B cell (primary cell): ENCODE data around the gene CDAN1.
"Not testable (repeated sequence)": the region's sequence is repeated elsewhere in the genome, so short reads cannot be mapped to it uniquely, and the experiment has no call there.

Source experiments
- EZH2 ChIP-seq: IDR thresholded peaks from 2 replicates; pipeline ENCODE4 v1.6.1; 2012; ENCODE audit warnings: borderline replicate concordance, low read depth, mild to moderate bottlenecking, moderate library complexity, low read length; ENCODE audit not compliant: insufficient read depth, poor library complexity, severe bottlenecking
- TF ChIP-seq, protein P1 (sequence below): fragments of 200-600 bp; IDR thresholded peaks from one replicate; pipeline ENCODE4 v1.8.0; 2022; ENCODE audit warnings: antibody characterized with exemption, mild to moderate bottlenecking

DNA sequence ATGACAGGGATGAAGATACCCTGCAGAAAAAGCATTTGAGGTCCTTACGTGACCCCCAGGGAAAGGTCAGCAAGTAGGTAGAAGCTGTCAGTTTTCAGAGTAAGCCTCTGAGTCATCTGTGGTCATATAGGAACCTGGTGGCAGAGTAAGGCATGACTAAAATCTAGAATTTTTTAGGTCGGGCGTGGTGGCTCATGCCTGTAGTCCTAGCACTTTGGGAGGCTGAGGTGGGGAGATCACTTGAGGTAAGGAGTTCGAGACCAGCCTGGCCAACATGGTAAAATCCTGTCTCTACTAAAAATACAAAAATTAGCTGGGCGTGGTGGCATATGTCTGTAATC, 56.8 kb downstream of the CDAN1 start:
- TF ChIP-seq, protein P1, sequence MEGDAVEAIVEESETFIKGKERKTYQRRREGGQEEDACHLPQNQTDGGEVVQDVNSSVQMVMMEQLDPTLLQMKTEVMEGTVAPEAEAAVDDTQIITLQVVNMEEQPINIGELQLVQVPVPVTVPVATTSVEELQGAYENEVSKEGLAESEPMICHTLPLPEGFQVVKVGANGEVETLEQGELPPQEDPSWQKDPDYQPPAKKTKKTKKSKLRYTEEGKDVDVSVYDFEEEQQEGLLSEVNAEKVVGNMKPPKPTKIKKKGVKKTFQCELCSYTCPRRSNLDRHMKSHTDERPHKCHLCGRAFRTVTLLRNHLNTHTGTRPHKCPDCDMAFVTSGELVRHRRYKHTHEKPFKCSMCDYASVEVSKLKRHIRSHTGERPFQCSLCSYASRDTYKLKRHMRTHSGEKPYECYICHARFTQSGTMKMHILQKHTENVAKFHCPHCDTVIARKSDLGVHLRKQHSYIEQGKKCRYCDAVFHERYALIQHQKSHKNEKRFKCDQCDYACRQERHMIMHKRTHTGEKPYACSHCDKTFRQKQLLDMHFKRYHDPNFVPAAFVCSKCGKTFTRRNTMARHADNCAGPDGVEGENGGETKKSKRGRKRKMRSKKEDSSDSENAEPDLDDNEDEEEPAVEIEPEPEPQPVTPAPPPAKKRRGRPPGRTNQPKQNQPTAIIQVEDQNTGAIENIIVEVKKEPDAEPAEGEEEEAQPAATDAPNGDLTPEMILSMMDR: not testable (repeated sequence)
- TF ChIP-seq EZH2: not testable (repeated sequence)
